Left lung (tissue), 10 donors: ENCODE data around the gene RAMP2. TPM values are rescaled to one million over a fixed set of nuclear protein-coding genes. Genes with fewer than 3 reads are reported as not detected.
A peak's percentile ranks its signal among the peaks of the same experiment; 100 is the strongest.

Source experiments
- ATAC-seq: fragments of 200-7000 bp; cut with Tn5 transposase; one replicate; pipeline ENCODE4 v1.9.1; 2020; ENCODE audit warnings: moderate library complexity
- DNase-seq, 4 donors: peaks; one replicate each; pipeline ENCODE4 v3.0.0-alpha.2; 2013 to 2020
- H3K27ac ChIP-seq, 2 donors: fragments of 200-600 bp; sonication (generic) in 1 of 2; one replicate each; pipeline versions ENCODE4 v1.5.0 to v1.8.0; 2020 to 2021
- H3K27me3 ChIP-seq, 2 donors: fragments of 200-600 bp; sonication (generic) in 1 of 2; one replicate each; pipeline versions ENCODE4 v1.5.0 to v1.8.0; 2020 to 2021
- H3K36me3 ChIP-seq, 2 donors: fragments of 200-600 bp; sonication (generic) in 1 of 2; one replicate each; pipeline versions ENCODE4 v1.5.0 to v1.8.0; 2020 to 2021
- H3K4me1 ChIP-seq, 2 donors: fragments of 200-600 bp; one replicate each; pipeline ENCODE4 v1.8.0; 2021
- H3K4me3 ChIP-seq, 2 donors: fragments of 200-600 bp; sonication (generic) in 1 of 2; one replicate each; pipeline versions ENCODE4 v1.5.0 to v1.8.0; 2020 to 2021; ENCODE audit warnings: mild to moderate bottlenecking in 1 of 2
- H3K9me3 ChIP-seq, 2 donors: fragments of 200-600 bp; sonication (generic) in 1 of 2; one replicate each; pipeline versions ENCODE4 v1.5.0 to v1.8.0; 2020 to 2021
- CTCF ChIP-seq, 2 donors: fragments of 200-600 bp; sonication (generic) in 1 of 2; IDR thresholded peaks; one replicate each; pipeline versions ENCODE4 v1.5.0 to v1.8.0; 2021; ENCODE audit warnings: antibody characterized with exemption in 2 of 2
- intact Hi-C, 2 donors: fragments of 100-400 bp; cut with DNase I; formaldehyde crosslinking; loops; one replicate each; pipeline versions ENCODE4 v1.11.2 to v1.14.2; 2022
- polyA plus RNA-seq, 6 donors: library from polyadenylated mRNA; unstranded; fragments of 120-200 nt; gene quantifications; one replicate each; pipeline ENCODE4 v1.2.1, GENCODE V29; 2013; ENCODE audit not compliant: insufficient read length in 6 of 6
- total RNA-seq, 2 donors: library from RNA; stranded (reverse); fragmentation: NEBNext Ultra II Directional; extraction: Animal tissue kit (Norgen Biotek cat#: 25700); gene quantifications; one replicate each; pipeline ENCODE4 v1.2.1, GENCODE V29; 2021
- donor health status: DM: no; HTN: yes; CAD: no.
- donor health status: DM: no; HTN: no; CAD: no.

RAMP2 gene
- total and polyA plus RNA-seq, 8 donors: 76.1 to 213 (median 173) TPM

- Histone ChIP-seq H3K27me3 (peaks cover 0 to 17% of the 10 kb centered on the region in 2 donors), H3K9me3 (no peaks in the 10 kb centered on the region), H3K27ac (no peak overlapping the region), H3K4me1 (peaks cover 8 to 10% of the 10 kb centered on the region in 2 donors), H3K4me3 (no peak overlapping the region), H3K36me3 (peaks cover 0 to 7% of the 10 kb centered on the region in 2 donors)
- no peak for TF ChIP-seq CTCF (IDR thresholded peaks at IDR 0.05)
- ATAC-seq (no peak), DNase-seq (no peak)
- intact Hi-C loops: no loop called here
Observed at GRCh38 chr17:42792545-42792944, 31.5 kb downstream of the RAMP2 start.

- no peak for TF ChIP-seq CTCF (IDR thresholded peaks at IDR 0.05)
- no peak for DNase-seq
- intact Hi-C loops: no loop called here
- H3K4me1 ChIP-seq: peaks cover 13 to 23% of the 10 kb centered on the region in 2 donors
- peaks cover 0 to 7% of the 10 kb centered on the region in 2 donors for H3K27me3 ChIP-seq
- no peak overlapping the region for H3K4me3 ChIP-seq
- ATAC-seq: no peak
- no peaks in the 10 kb centered on the region for H3K9me3 ChIP-seq
- H3K36me3 ChIP-seq: peaks cover 0 to 7% of the 10 kb centered on the region in 2 donors
- H3K27ac ChIP-seq: no peak overlapping the region
Observed at GRCh38 chr17:42795061-42795460, 34.0 kb downstream of the RAMP2 start.

GRCh38 chr17:42795465-42795864, 34.4 kb downstream of the RAMP2 start:
- ATAC-seq (no peak), DNase-seq (peak in 1 of 4 donors; percentile 45)
- no peak for TF ChIP-seq CTCF (IDR thresholded peaks at IDR 0.05)
- Histone ChIP-seq H3K27ac (no peak overlapping the region), H3K27me3 (peaks cover 0 to 5% of the 10 kb centered on the region in 2 donors), H3K4me1 (peaks cover 13 to 23% of the 10 kb centered on the region in 2 donors), H3K9me3 (no peaks in the 10 kb centered on the region), H3K36me3 (peaks cover 0 to 7% of the 10 kb centered on the region in 2 donors), H3K4me3 (no peak overlapping the region)
- intact Hi-C loops: no loop called here

GRCh38 chr17:42796066-42796758, 35.2 kb downstream of the RAMP2 start:
- ATAC-seq (no peak), DNase-seq (peak in 1 of 4 donors; percentile 77)
- no peak for TF ChIP-seq CTCF (IDR thresholded peaks at IDR 0.05)
- H3K27ac ChIP-seq: peak overlapping the region in 1 of 2 donors; percentile 68
- no peaks in the 10 kb centered on the region for H3K9me3 ChIP-seq
- intact Hi-C loops: no loop called here
- H3K36me3 ChIP-seq: peaks cover 0 to 7% of the 10 kb centered on the region in 2 donors
- no peak overlapping the region for H3K4me3 ChIP-seq
- peaks cover 13 to 23% of the 10 kb centered on the region in 2 donors for H3K4me1 ChIP-seq
- H3K27me3 ChIP-seq: no peaks in the 10 kb centered on the region

- ATAC-seq (peak; percentile 63), DNase-seq (no peak)
- H3K4me1 ChIP-seq: peaks cover 13 to 23% of the 10 kb centered on the region in 2 donors
- H3K9me3 ChIP-seq: no peaks in the 10 kb centered on the region
- H3K36me3 ChIP-seq: peaks cover 0 to 7% of the 10 kb centered on the region in 2 donors
- peak overlapping the region; percentile 81 to 82 for H3K4me3 ChIP-seq
- no peak for TF ChIP-seq CTCF (IDR thresholded peaks at IDR 0.05)
- H3K27ac ChIP-seq: peak overlapping the region in 1 of 2 donors; percentile 68
- no peaks in the 10 kb centered on the region for H3K27me3 ChIP-seq
- intact Hi-C loops: no loop called here
Observed at GRCh38 chr17:42797067-42798007, 36.3 kb downstream of the RAMP2 start.
